Spleen (tissue), 11 donors: ENCODE measurements around the gene FLRT1. TPM values are rescaled to one million over a fixed set of nuclear protein-coding genes. Genes with fewer than 3 reads are reported as not detected.

Source experiments
- DNase-seq: peaks from one replicate; pipeline ENCODE4 v3.0.0-alpha.2; 2020
- H3K27ac ChIP-seq, 8 donors: fragments of 200-600 bp; sonication (generic) in 7 of 8; 1 replicate in 4 of 8; 2 replicates in 4 of 8; pipeline versions ENCODE4 v1.5.0 to v1.8.0; 2016 to 2021; ENCODE audit warnings: inconsistent platforms in 4 of 8, mild to moderate bottlenecking in 4 of 8, moderate library complexity in 1 of 8
- H3K27me3 ChIP-seq, 7 donors: fragments of 200-600 bp; sonication (generic) in 6 of 7; replicated peaks in 1 of 7; 1 replicate in 4 of 7; 2 replicates in 3 of 7; pipeline versions ENCODE4 v1.5.0 to v1.8.0; 2016 to 2021; ENCODE audit warnings: inconsistent platforms in 3 of 7, mild to moderate bottlenecking in 1 of 7
- H3K36me3 ChIP-seq, 6 donors: fragments of 200-600 bp; sonication (generic) in 5 of 6; 1 replicate in 4 of 6; 2 replicates in 2 of 6; pipeline versions ENCODE4 v1.5.0 to v1.8.0; 2016 to 2021; ENCODE audit warnings: inconsistent platforms in 2 of 6
- H3K4me1 ChIP-seq, 6 donors: fragments of 200-600 bp; sonication (generic) in 5 of 6; 1 replicate in 3 of 6; 2 replicates in 3 of 6; pipeline versions ENCODE4 v1.5.0 to v1.8.0; 2016 to 2021; ENCODE audit warnings: inconsistent platforms in 3 of 6
- H3K4me3 ChIP-seq, 8 donors: fragments of 200-600 bp; sonication (generic) in 7 of 8; 1 replicate in 4 of 8; 2 replicates in 4 of 8; pipeline versions ENCODE4 v1.5.0 to v1.8.0; 2016 to 2021; ENCODE audit warnings: inconsistent platforms in 4 of 8, mild to moderate bottlenecking in 4 of 8, moderate library complexity in 2 of 8
- H3K9me3 ChIP-seq, 8 donors: fragments of 200-600 bp; sonication (generic) in 7 of 8; 1 replicate in 4 of 8; 2 replicates in 4 of 8; pipeline versions ENCODE4 v1.5.0 to v1.8.0; 2016 to 2021; ENCODE audit warnings: inconsistent platforms in 4 of 8
- CTCF ChIP-seq, 11 experiments: fragments of 200-600 bp in 7 of 11; fragments of 450-650 bp in 4 of 11; sonication (generic) in 4 of 11; IDR thresholded peaks in 8 of 11; conservative IDR thresholded peaks in 3 of 11; 1 replicate in 7 of 11; 2 replicates in 4 of 11; pipeline versions ENCODE4 v1.4.0 to v1.8.0; 2016 to 2021; ENCODE audit warnings: antibody characterized with exemption in 11 of 11, inconsistent platforms in 4 of 11, mild to moderate bottlenecking in 1 of 11
- POLR2A ChIP-seq, 3 donors: fragments of 450-650 bp; IDR thresholded peaks; one replicate each; pipeline ENCODE4 v1.5.1; 2017; ENCODE audit warnings: antibody characterized with exemption in 3 of 3, mild to moderate bottlenecking in 1 of 3
- POLR2AphosphoS5 ChIP-seq, 3 donors: sonication (generic); formaldehyde crosslinking; IDR thresholded peaks; one replicate each; pipeline ENCODE4 v1.5.1; 2017; ENCODE audit warnings: antibody characterized with exemption in 3 of 3
- WGBS, 5 donors: extraction: QIAGEN DNeasy Blood & Tissue Kit in 3 of 5; methylation state at CpG; one replicate each; pipeline versions ENCODE4 v1.1.5 to v1.1.7; 2013 to 2018; 5-methylcytosine and 5-hydroxymethylcytosine counted together
- intact Hi-C: fragments of 100-400 bp; cut with DNase I; formaldehyde crosslinking; loops from one replicate; pipeline ENCODE4 v1.15.0; 2023; ENCODE audit warnings: low total_unique reads
- polyA plus RNA-seq, 3 donors: library from polyadenylated mRNA; stranded (reverse); fragments of 200-250 nt; gene quantifications; one replicate each; pipeline ENCODE4 v1.2.1, GENCODE V29; 2013
- total RNA-seq, 7 donors: library from RNA; depleted of rRNA in 3 of 7; stranded (reverse); fragments of >200 nt in 3 of 7; fragmentation: NEBNext Ultra II Directional in 4 of 7; extraction: Animal tissue kit (Norgen Biotek cat#: 25700) in 4 of 7; gene quantifications; one replicate each; pipeline versions ENCODE4 v1.1.0 to v1.2.1, GENCODE V29; 2016 to 2021
- donor health status: healthy with polysubstance abuse.
- donor health status: DM: no; HTN: no; CAD: no; lungs with moderate emphysema.
- donor health status: DM: no; HTN: no; CAD: no.
- donor health status: Bipolar disorder and iron deficiency.
- donor health status: healthy.
- donor health status: DM: no; HTN: no; CAD: no.
- donor health status: DM: yes; HTN: yes; CAD: no.

FLRT1 gene
- total and polyA plus RNA-seq, 10 donors, result 0.03 to 0.51 (median 0.16) TPM; not detected in 3

GRCh38 chr11:64062185-64063039 is 26.7 kb downstream of the FLRT1 start:
- intact Hi-C loops, result no loop called here

GRCh38 chr11:64063777-64064176 is 28.0 kb downstream of the FLRT1 start:
- no peak for TF ChIP-seq CTCF (IDR thresholded peaks at IDR 0.05 in 8 of 11, conservative IDR thresholded peaks at IDR 0.05 in 3 of 11)
- no peak for TF ChIP-seq POLR2AphosphoS5 (IDR thresholded peaks at IDR 0.05)
- no peak for TF ChIP-seq POLR2A (IDR thresholded peaks at IDR 0.05)
- intact Hi-C loops, result no loop called here
- H3K27me3 ChIP-seq, result peaks cover 0 to 62% (median 28%) of the 10 kb centered on the region in 7 donors
- WGBS, 5 donors, result 88 to 96% (median 91%) methylated on average over 9 to 13 of the region's 13 CpGs
- no peak for DNase-seq
- H3K4me1 ChIP-seq, result peaks cover 4 to 20% (median 15%) of the 10 kb centered on the region in 6 donors
- H3K27ac ChIP-seq, result no peak overlapping the region
- no peaks in the 10 kb centered on the region for H3K36me3 ChIP-seq
- H3K9me3 ChIP-seq, result no peaks in the 10 kb centered on the region
- H3K4me3 ChIP-seq, result no peak overlapping the region

More at GRCh38 chr11:64062185-64063039, 26.7 kb downstream of the FLRT1 start:
- Histone ChIP-seq H3K9me3 (no peaks in the 10 kb centered on the region), H3K27me3 (peaks cover 0 to 61% (median 28%) of the 10 kb centered on the region in 7 donors), H3K36me3 (no peaks in the 10 kb centered on the region), H3K4me3 (no peak overlapping the region), H3K4me1 (peaks cover 4 to 32% (median 15%) of the 10 kb centered on the region in 6 donors), H3K27ac (no peak overlapping the region)
- TF ChIP-seq POLR2AphosphoS5 (IDR thresholded peaks at IDR 0.05) (no peak), POLR2A (IDR thresholded peaks at IDR 0.05) (no peak), CTCF (IDR thresholded peaks at IDR 0.05 in 8 of 11, conservative IDR thresholded peaks at IDR 0.05 in 3 of 11) (no peak)
- no peak for DNase-seq
- WGBS, 5 donors, result 91 to 93% (median 92%) methylated on average over 10 to 16 of the region's 16 CpGs

- no peaks in the 10 kb centered on the region for H3K36me3 ChIP-seq
- peaks cover 0 to 55% (median 25%) of the 10 kb centered on the region in 7 donors for H3K27me3 ChIP-seq
- TF ChIP-seq CTCF (IDR thresholded peaks at IDR 0.05 in 8 of 11, conservative IDR thresholded peaks at IDR 0.05 in 3 of 11) (no peak), POLR2AphosphoS5 (IDR thresholded peaks at IDR 0.05) (no peak), POLR2A (IDR thresholded peaks at IDR 0.05) (no peak)
- DNase-seq, result no peak
- H3K9me3 ChIP-seq, result no peaks in the 10 kb centered on the region
- no peak overlapping the region for H3K4me3 ChIP-seq
- 87 to 94% (median 89%) methylated on average over 11 to 17 of the region's 17 CpGs for WGBS, 5 donors
- H3K27ac ChIP-seq, result no peak overlapping the region
- intact Hi-C loops, result no loop called here
- H3K4me1 ChIP-seq, result peaks cover 4 to 20% (median 15%) of the 10 kb centered on the region in 6 donors
These were observed 28.8 kb downstream of the FLRT1 start for GRCh38 chr11:64064374-64065140.

GRCh38 chr11:64065141-64065465 is 29.4 kb downstream of the FLRT1 start:
- Histone ChIP-seq H3K36me3 (no peaks in the 10 kb centered on the region), H3K4me1 (peaks cover 4 to 15% (median 13%) of the 10 kb centered on the region in 6 donors), H3K4me3 (no peak overlapping the region), H3K27ac (no peak overlapping the region), H3K9me3 (no peaks in the 10 kb centered on the region), H3K27me3 (peaks cover 0 to 50% (median 20%) of the 10 kb centered on the region in 7 donors)
- no peak for DNase-seq
- TF ChIP-seq CTCF (IDR thresholded peaks at IDR 0.05 in 8 of 11, conservative IDR thresholded peaks at IDR 0.05 in 3 of 11) (no peak), POLR2A (IDR thresholded peaks at IDR 0.05) (no peak), POLR2AphosphoS5 (IDR thresholded peaks at IDR 0.05) (no peak)
- intact Hi-C loops, result no loop called here
- 93 to 98% (median 93%) methylated on average over 11 of the region's 11 CpGs for WGBS, 5 donors
